T-helper 2 cell treated with Interferon-gamma antibody and Interleukin-4, amounts not matched to agents 100 ng/mL and 5 ng/mL, for 36 hours (primary cell): ENCODE measurements around the gene MAPT. TPM values are rescaled to one million over a fixed set of nuclear protein-coding genes. Genes with fewer than 3 reads are reported as not detected.
"Not testable (repeated sequence)": the region's sequence is repeated elsewhere in the genome, so short reads cannot be mapped to it uniquely, and the experiment has no call there.

Experiments
- intact Hi-C: fragments of 100-400 bp; cut with micrococcal nuclease; formaldehyde crosslinking; loops from one replicate; pipeline ENCODE4 v1.15.1; 2023
- total RNA-seq: library from RNA; stranded (reverse); gene quantifications from 2 replicates; pipeline ENCODE4 v1.2.3, GENCODE V29; 2022

MAPT gene
- total RNA-seq, 1 donor from 2014 or later, result 0.20 TPM

DNA sequence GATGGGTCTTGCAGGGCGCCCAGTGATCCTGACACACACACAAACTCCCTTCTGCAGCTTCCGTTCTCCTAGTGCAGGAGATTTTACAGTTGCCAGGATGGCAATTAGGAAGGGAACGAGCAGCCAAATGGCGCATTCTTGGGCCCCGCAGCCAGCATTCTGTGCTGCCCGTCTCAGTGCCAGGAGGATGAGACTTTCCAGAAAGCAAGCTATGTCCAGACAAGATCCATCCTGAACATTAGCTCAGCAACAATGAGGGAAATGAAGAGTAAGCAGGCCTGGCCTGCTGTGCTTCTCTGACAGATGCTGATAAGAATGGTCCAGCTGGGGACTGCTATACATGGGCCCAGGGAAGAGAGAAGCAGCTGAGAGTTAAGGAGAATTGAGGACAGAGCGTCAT lies 33.2 kb upstream of the MAPT start:
- intact Hi-C loops, result no loop called here

DNA sequence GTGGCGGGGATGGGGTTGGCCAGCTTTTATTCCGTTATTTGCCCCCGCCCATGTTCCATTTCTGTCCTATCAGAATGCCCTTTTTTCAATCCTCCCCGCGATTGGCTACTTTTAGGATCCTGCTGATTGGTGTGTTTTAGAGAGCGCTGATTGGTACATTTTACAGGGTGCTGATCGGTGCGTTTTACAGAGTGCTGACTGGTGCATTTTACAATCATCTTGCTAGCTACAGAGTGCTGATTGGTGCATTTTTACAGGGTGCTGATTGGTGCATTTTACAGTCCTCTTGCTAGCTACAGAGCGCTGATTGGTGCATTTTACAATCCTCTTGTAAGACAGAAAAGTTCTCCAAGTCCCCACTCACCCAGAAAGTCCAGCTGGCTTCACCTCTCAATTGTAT lies 32.2 kb upstream of the MAPT start:
- intact Hi-C loops, result not testable (repeated sequence)

DNA sequence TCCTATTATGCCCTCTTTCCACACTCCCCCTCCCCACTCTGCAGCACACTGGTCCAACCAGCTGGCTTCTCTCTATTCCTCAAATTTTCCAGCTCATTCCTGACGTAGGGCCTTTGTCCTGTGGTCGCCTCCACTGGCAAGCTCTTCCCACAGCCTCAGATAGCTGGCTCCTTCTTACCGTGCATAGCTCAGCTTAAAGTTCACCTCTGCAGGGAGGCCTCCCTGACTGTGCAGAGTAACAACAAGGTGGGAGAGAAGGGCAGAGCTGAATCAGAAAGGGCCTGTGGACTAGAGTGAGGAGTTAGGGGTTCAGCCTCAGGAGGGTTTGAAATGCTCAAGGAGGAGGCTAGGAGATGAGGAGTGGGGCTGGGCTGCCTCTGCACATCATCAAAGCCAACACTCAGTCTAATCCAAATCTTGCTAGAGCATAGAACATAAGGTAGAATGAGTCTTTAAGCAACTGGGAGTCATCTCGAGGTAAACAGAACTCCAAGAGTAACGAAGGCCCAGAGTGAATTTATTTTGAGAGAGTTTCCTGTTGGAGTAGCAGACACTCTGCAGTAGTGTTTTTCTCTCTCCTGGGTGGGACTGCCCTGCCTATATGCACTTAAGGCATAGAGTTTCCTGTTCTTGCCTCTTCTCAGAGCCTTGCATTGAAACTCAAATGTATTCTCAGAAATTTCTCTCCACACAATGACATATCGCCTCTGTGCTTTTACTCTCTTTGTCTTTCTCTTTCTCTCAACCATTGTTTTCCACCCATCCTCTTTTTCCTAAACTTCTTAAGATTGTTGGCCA lies 30.3 kb upstream of the MAPT start:
- intact Hi-C loops, result no loop called here

DNA sequence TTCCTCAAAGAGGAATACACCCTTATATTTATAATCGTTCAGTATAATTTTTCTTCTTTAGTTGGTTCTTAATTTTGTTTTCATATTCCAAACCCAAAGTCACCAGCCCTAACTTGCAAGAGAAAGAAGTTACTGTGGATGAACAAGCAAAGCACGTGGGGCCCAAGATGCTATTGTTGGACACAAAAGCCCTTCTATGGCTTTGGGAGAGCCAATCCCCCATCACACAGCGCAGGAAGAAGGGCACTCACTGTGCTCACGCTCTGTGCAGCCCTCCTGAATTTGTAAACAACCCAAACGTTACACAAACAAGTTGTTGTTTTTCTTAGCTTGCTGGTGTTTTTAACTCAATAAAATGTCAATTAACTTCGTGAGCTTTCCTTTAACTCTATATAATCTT lies 27.2 kb upstream of the MAPT start:
- intact Hi-C loops, result no loop called here

DNA sequence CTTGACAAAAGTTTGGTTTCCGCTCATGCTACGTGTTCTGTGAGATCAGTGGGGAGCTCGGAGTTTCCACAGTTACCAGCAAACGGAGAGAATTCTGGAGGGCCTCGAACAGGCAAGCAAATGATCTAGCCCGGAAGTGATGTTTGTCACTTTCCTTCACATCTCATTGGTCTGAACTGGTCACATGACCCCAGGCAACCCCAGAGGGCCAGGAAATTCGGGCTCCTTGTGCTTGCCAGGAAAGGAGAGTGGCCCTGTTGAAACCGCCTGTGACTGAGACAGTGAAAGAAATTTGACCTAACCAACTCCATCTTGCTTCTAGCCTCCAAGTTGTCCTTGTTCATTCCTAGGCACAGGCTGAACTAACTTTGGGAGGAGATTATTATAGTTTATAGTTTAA lies 26.7 kb upstream of the MAPT start:
- intact Hi-C loops, result no loop called here

DNA sequence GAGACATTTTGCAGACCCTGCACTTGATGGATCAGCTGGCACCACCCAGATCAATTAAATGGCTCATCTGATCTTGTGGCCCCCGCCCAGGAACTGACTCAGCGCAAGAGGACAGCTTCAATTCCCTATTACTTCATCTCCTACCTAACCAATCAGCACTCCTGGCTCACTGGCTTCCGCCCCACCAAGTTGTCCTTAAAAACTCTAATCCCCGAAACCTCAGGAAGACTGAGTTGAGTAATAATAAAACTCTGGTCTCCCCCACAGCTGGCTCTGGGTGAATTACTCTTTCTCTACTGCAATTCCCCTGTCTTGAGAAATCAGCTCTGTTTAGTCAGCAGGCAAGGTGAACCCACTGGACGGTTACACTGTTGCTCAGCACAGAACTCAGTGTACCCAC lies 26.1 kb upstream of the MAPT start:
- intact Hi-C loops, result no loop called here

DNA sequence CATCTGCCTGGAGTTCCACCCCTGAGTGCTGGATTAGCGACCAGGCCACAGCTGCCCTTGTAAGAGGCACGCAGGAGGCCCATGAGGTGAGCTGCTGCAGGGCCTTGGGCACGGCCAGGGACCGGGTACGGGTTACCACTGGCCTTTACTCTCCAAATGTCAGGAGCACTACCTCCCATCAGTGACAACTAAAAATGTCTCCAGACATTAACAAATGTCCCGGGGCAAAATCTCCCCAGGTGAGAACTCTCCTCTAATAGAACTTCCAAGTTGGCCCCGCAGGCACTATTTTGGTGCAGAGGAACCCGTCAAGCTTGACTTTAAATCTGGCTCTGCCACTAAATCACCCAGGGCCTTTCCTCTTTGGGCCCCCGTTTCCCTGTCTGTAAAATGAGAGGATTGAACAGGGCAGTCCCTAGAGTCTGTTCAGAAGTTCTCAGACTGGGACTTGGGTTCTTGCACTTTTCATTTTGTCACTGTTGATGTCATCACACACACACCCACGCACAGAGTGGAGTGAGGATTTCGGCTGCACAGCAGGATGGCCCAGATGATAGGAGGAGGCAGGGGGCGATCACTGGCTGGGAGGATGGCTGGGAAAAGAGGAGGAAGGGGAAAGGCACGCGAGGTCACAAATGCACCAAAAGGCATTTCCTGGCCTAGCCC lies 24.5 kb upstream of the MAPT start:
- intact Hi-C loops, result no loop called here

DNA sequence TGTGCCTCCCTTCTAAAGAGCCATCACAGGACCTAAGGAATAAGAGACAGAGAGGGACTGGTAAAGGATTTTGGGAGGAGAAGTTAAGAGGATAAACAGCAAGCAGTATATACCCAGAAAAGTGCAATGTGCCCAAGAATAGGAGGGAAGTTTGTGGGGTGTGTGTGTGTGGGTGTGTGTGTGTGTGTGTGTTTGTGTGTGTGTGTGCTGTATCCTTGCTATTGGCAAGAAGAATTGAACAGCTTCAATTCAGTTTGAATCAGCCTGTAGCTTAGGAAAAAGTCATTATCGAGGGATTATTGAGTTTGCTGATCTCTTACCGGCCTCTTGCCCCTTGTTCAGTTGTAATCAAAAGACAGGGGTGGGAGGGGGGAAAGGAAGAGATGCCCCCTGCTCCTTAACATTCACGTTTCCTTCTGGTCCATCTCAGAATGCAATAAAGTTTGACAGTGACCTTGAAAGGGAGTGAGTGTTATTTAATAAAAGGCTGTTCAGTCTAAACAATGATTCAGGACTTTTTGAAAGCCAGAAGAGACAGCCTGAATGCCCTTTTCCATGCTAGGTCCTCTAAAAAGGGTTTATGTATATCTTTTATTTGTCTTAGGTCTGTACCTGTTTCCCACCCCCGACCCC lies 23.9 kb upstream of the MAPT start:
- intact Hi-C loops, result no loop called here

DNA sequence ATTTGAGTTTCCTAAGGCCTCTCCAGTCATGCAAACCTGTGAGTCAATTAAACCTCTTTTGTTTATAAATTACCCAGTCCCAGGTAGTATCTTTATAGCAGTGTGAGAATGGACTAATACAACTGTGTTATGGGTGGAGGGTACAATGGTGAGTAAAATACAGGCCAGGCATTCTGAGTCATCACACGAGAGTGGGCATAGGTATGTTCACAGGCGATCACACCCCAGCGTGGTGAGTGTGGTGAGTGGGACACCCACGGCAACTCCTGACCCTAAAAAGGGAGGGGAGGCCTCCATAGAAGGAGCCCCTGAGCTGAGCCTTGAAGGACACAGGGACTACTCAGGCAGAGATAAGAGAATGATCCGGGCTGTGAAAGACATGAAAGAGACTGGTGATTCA lies 22.6 kb upstream of the MAPT start:
- intact Hi-C loops, result no loop called here

DNA sequence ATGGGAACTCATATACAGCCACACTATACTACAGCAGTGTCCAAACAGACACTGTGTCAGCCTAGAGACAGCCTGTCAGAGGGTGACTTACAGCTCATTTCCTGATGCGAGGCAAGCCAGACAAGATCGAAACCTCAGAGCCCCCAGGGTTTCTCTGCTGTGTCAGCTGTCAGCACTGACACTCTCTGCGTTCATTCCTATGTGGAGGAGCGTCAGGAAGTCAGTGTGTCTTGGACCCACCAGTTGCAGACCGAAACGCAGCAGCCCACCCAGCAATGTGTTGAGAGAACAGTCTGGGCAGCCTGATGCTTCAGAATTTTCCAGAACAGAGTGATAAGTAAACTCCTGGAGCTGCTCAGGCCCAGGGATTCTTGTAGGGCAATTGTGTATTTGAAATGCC lies 20.6 kb upstream of the MAPT start:
- intact Hi-C loops, result no loop called here

DNA sequence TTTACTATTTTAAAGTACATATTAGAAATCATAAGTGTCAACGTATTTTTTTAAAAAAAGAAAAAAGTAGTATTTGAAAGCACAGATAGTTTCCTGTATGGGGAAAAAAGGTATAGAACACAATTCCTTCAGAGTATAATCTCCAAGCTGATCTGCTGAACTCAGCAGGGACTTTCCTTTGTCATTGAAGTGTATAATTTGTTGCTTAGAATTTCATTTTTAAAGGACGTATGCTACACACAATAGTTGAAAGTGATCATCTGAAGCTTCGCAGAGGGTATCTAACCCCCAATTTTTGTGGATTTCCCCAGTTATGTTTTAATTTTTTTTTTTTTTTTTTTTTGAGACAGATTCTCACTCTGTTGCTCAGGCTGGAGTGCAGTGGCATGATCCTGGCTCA lies 20.2 kb upstream of the MAPT start:
- intact Hi-C loops, result no loop called here

DNA sequence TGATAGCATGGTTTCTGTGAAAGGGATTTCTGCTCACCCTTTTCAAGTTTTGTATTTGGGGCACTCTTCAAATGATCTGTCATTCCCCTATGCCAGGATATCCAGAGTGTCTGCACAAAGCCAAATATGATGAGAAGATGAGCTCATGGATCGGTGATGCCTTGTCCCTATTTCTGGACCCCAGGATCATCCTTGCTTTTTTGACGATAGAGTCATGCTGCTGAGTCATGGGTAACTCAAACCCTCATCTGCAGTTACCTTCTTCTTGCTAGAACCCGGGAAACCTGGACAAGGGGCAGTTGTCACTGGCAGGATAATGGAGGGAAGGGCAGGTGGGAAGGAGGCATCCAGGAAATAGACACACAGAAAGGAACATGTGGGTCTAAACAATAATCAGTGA lies 17.8 kb upstream of the MAPT start:
- intact Hi-C loops, result no loop called here

DNA sequence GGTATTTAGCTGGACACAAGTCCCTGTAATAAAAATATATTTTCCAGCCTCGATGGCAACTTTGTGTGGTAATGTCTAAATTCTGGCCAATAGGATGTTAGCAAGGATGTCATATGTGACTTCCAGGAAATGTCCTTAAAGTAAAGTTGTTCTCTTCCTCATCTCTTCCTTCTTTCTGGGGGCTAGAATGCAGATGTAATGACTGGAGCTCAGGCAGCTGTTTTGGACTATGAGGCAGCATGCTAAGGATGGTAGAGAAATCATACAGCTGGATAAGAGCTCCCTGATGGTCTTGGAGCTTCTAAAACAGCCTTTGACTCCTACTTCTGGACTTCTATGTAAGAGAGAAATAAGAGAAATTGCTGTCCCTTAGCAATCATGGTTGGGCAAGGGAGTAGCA lies 16.9 kb upstream of the MAPT start:
- intact Hi-C loops, result no loop called here

DNA sequence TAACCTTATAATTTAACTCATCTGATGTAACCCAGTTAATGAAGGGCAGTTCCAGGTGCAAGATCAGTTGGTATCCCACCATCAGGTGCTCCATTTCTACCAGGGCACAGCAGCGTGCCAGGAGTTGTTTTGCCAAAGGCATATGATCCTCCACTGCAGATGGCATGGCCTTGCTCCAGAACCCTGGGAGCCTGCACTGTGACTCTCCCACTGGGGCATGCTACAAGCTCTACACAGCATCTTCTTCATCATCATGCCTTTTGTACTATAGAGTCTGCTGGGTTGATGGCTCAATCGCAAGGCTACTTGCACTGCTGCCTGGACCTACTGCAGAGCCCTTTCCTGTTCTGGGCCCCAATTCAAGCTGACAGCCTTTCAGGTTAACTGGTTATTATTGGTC lies 11.3 kb upstream of the MAPT start:
- intact Hi-C loops, result no loop called here

DNA sequence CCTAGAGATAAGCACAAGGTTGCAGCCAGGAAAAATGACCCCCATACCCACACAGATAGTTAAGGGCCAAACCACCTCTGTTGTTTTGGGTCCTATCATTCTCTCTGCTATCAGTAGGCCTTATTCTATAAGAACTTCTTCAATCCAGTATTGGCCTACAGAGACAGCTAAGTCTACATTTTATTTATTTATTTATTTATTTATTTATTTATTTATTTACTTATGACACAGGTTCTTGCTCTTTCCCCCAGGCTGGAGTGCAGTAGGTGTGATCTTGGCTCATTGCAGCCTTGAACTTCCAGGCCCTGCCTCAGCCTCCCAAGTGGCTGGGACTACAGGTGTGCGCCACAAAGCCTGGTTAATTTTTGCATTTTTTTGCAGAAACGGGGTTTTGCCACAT lies 7.5 kb upstream of the MAPT start:
- intact Hi-C loops, result no loop called here

DNA sequence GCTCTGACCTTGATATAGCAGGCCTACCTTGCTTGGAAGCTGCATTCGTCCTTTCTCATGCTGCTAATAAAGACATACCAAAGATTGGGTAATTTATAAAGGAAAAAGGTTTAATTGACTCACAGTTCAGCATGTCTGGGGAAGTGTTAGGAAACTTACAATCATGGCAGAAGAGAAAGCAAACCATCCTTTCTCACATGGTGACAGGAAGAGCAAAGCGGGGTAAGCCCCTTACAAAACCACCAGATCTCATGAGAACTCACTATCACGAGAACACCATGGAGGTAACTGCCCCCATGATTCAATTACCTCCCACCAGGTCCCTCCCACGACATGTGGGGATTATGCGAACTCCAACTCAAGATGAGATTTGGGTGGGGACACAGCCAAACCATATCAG lies 6.0 kb upstream of the MAPT start:
- intact Hi-C loops, result no loop called here

DNA sequence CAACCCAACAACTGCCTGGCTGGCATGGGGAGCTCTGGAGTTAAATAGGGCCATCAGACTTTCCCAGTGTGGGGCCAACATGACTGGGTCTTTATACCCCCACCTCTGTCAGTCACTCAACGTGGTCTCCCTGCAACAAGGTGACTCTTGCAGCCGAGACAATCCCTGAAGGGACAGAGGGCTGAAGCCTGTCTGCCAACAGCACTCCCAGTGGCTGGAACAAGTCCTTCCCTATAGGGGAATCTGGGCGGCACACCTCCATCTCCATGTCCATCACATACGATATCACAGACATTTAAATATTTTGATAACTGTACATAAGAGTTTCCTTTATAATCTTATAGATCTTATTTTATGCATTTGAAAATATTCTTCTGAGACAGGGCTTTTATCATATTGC lies 4.8 kb upstream of the MAPT start:
- intact Hi-C loops, result no loop called here

DNA sequence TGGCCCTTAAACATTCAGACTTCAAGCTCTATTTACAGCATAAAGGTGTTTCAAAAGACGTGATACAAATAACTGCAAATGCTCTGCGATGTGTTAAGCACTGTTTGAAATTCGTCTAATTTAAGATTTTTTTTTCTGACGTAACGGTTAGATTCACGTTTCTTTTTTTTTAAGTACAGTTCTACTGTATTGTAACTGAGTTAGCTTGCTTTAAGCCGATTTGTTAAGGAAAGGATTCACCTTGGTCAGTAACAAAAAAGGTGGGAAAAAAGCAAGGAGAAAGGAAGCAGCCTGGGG lies 681 bp upstream of the MAPT start:
- intact Hi-C loops, result no loop called here

DNA sequence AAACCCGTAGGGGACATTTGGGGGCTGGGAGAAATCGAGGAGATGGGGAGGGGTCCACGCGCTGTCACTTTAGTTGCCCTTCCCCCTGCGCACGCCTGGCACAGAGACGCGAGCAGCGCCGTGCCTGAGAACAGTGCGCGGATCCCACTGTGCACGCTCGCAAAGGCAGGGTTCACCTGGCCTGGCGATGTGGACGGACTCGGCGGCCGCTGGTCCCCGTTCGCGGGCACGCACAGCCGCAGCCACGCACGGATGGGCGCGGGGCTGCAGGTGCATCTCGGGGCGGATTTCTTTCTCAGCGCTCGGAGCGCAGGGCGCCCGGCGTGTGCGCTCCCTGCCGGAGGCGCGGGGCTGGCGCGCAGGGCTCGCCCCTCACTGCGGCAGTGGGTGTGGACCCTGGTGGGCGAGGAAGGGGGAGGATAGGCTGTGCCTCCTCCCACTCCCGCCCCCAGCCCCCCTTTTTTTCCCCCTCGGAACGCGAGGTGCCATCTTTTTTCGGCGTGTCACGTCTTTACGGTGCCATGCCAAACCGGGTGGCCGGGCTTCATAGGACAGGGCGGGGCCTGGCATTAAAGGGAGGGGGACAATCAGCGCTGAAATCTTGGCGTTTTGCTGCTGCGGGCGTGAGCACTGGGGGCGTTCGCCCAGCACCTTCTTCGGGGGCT lies 1.1 kb downstream of the MAPT start:
- intact Hi-C loops, result no loop called here

DNA sequence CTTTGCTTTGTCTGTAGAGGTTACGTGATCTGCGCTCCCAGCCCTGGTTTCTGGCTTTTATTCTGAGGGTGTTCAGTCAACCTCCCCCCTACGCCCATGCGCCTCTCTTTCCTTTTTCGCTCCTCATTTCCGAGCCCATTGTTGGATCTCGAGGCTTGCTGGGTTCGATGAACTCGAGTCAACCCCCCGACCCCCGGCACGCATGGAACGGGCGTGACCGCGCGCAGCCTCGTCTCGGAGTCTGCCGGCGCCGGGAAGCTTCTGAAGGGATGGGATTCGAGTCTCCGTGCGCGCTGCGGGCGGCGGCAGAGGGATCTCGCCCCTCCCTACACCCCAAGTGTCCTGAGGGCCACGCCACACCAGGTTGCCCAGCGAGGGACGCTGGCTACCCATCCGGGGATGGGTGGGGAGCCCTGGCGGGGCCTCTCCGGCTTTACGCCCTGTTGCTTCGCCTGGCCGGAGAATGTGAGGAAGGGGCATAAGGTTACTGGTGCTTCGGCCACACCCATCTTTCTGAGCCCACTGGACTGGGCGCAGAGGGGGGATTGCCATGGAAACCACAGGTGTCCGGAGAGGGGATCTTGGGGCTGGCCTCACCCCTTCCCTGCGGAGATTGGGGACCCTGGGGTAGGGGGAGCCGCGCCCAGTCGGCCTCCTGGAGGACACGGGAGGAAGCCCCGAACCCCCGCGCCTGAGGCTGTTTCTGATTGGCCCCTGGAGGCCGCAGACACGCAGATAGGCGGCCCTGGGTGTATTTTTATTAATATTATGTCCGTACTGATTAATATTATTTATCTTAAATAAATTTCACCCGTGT lies 1.8 kb downstream of the MAPT start:
- intact Hi-C loops, result no loop called here

DNA sequence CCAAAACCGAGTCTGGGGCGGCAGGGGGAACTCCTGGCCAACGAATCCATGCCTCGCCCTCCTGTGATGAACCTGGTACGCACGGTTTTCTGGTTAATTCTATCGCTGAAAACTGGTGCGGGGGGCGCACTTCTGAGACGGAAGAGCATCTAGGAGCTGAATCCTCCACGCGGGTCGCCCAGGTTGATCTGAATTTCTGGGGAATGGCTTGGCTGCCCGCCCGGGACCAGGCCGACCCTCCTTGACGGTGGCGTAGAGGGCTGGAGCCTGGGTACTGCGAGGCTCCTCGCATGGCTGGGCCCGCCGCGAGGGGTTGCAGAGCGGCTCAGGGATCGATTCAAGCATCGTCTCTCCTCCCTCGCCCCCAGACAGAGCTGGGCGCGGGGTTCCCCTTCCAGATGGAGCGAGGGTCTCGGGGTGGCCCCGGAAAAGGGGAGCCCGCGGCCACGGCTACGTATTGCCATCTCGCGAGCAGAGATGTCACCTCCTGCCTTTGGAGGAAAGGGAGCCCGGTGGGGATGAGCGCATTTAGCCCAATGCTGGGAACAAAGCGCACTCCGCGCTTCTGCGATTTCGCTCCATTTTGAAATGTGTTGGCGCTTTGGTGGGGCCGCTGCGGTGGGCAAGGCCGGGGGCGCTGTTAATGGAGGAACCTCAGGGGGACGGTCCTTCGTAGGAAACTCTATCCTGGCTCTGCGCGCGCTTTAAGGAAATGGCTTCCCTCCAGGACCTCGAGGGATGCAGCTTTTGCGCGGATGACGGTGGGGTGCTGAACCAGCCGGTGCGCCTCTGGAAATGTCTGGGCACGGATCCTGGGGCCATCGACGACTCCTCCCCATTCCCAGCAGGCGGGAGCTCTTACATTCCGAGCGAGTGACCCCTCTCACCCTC lies 2.7 kb downstream of the MAPT start:
- intact Hi-C loops, result no loop called here
